ENCODE results near the gene GJC1. TPM values are rescaled to one million over a fixed set of nuclear protein-coding genes. Genes with fewer than 3 reads are reported as not detected.
"Not testable (repeated sequence)": the region's sequence is repeated elsewhere in the genome, so short reads cannot be mapped to it uniquely, and the experiment has no call there.

Gene GJC1
- total RNA-seq, 1 experiment from 2014 or later = not detected

- DNase-seq (ENCODE audit: low spot score) = no peak
Observed at GRCh38 chr17:44760474-44761308, 69.4 kb downstream of the GJC1 start.

- no peak for DNase-seq (ENCODE audit: low spot score)
Observed at GRCh38 chr17:44759916-44760243, 70.2 kb downstream of the GJC1 start.

- DNase-seq (ENCODE audit: low spot score) = no peak
Observed at GRCh38 chr17:44759086-44759915, 70.8 kb downstream of the GJC1 start.

- DNase-seq (ENCODE audit: low spot score) = no peak
Observed at GRCh38 chr17:44758414-44759085, 71.5 kb downstream of the GJC1 start, which contains the start of gene ADAM11. TSS of gene ADAM11 (plus strand) at chr17:44758988. CDS start at chr17:44759200, 212 bp downstream.

- DNase-seq (ENCODE audit: low spot score) = no peak
Observed at GRCh38 chr17:44757918-44758413, 72.1 kb downstream of the GJC1 start.

GRCh38 chr17:44757045-44757917 lies 72.8 kb downstream of the GJC1 start:
- DNase-seq (ENCODE audit: low spot score) = no peak

- DNase-seq (ENCODE audit: low spot score) = not testable (repeated sequence)
Observed at GRCh38 chr17:44755180-44755579, 74.9 kb downstream of the GJC1 start.

GRCh38 chr17:44754276-44754675 lies 75.8 kb downstream of the GJC1 start:
- DNase-seq (ENCODE audit: low spot score) = no peak

- no peak for DNase-seq (ENCODE audit: low spot score)
Observed at GRCh38 chr17:44752953-44753861, 76.9 kb downstream of the GJC1 start.

- DNase-seq (ENCODE audit: low spot score) = no peak
Observed at GRCh38 chr17:44751806-44752205, 78.3 kb downstream of the GJC1 start.

GRCh38 chr17:44751331-44751730 lies 78.8 kb downstream of the GJC1 start:
- no peak for DNase-seq (ENCODE audit: low spot score)

GRCh38 chr17:44749980-44750318 lies 80.1 kb downstream of the GJC1 start:
- no peak for DNase-seq (ENCODE audit: low spot score)

GRCh38 chr17:44749076-44749979 lies 80.8 kb downstream of the GJC1 start:
- DNase-seq (ENCODE audit: low spot score) = no peak

Other genes with a start within 250 kb of the GJC1 start
- gene MEIOC, start 173.8 kb downstream of the GJC1 start, total RNA-seq (2014; rRNA removed; shearing (Covaris generic)) = not detected in 2 replicates
- gene CCDC43, start 140.5 kb downstream of the GJC1 start, total RNA-seq (2014; rRNA removed; shearing (Covaris generic)) = 13.9 and 16.4 TPM in 2 replicates
- gene DBF4B, start 121.6 kb downstream of the GJC1 start, total RNA-seq (2014; rRNA removed; shearing (Covaris generic)) = 11.4 and 11.8 TPM in 2 replicates
- 0.05 and 0.20 TPM in 2 replicates for gene ADAM11, start 71.3 kb downstream of the GJC1 start, total RNA-seq (2014; rRNA removed; shearing (Covaris generic))
- not detected in 2 replicates for gene HIGD1B, start 17.6 kb upstream of the GJC1 start, total RNA-seq (2014; rRNA removed; shearing (Covaris generic))
- gene EFTUD2, start 69.2 kb upstream of the GJC1 start, total RNA-seq (2014; rRNA removed; shearing (Covaris generic)) = 142 and 143 TPM in 2 replicates
- gene GFAP, start 85.2 kb upstream of the GJC1 start, total RNA-seq (2014; rRNA removed; shearing (Covaris generic)) = 0.29 and 0.46 TPM in 2 replicates
- 12.2 and 14.8 TPM in 2 replicates for gene KIF18B, start 117.5 kb upstream of the GJC1 start, total RNA-seq (2014; rRNA removed; shearing (Covaris generic))
- 0.05 TPM in 1 of 2 replicates, not detected in the other for gene C1QL1, start 138.0 kb upstream of the GJC1 start, total RNA-seq (2014; rRNA removed; shearing (Covaris generic))
- 44.9 and 49.8 TPM in 2 replicates for gene DCAKD, start 221.3 kb upstream of the GJC1 start, total RNA-seq (2014; rRNA removed; shearing (Covaris generic))
- 59.2 and 77.1 TPM in 2 replicates for gene NMT1, start 231.0 kb upstream of the GJC1 start, total RNA-seq (2014; rRNA removed; shearing (Covaris generic))

Measured in HT-29 (cell line).